Activated CD8-positive, alpha-beta memory T cell treated with anti-CD3 and anti-CD28 coated beads, Interleukin-2, amount 10 ng/mL, durations not matched to agents 7 days and 5 days (primary cell): ENCODE results near the gene PAN3. TPM values are rescaled to one million over a fixed set of nuclear protein-coding genes. Genes with fewer than 3 reads are reported as not detected.

ENCODE experiments used
- ATAC-seq: fragments of 150-1000 bp; cut with Tn5 transposase; one replicate; pipeline ENCODE4 v1.10.0; 2021; ENCODE audit warnings: moderate library complexity
- CTCF ChIA-PET: fragments of 350-600 bp; sonication (Branson Sonifier 250); formaldehyde crosslinking; loops from one replicate; lab custom pipeline; 2021; ENCODE audit warnings: antibody characterized with exemption; lab: Charles Lee
- DNase-seq: peaks from one replicate; pipeline ENCODE4 v3.0.0-alpha.2; 2020
- H3K27ac Mint-ChIP-seq: one replicate; pipeline ENCODE4 v1.8.0; 2021; ENCODE audit warnings: mild to moderate bottlenecking, mixed read lengths
- H3K27me3 Mint-ChIP-seq: one replicate; pipeline ENCODE4 v1.8.0; 2021; ENCODE audit warnings: mixed read lengths
- H3K36me3 Mint-ChIP-seq: one replicate; pipeline ENCODE4 v1.8.0; 2021; ENCODE audit warnings: mild to moderate bottlenecking, mixed read lengths
- H3K4me1 Mint-ChIP-seq: one replicate; pipeline ENCODE4 v1.8.0; 2021; ENCODE audit warnings: mixed read lengths
- H3K4me3 Mint-ChIP-seq: one replicate; pipeline ENCODE4 v1.8.0; 2021; ENCODE audit warnings: mild to moderate bottlenecking, moderate library complexity, mixed read lengths
- H3K9me3 Mint-ChIP-seq: one replicate; pipeline ENCODE4 v1.8.0; 2022; ENCODE audit warnings: low read depth, mixed read lengths
- total RNA-seq, 2 experiments: library from RNA; stranded (reverse); gene quantifications; one replicate each; pipeline ENCODE4 v1.2.3, GENCODE V29; 2021

The PAN3 gene
- total RNA-seq, 2 experiments from 2014 or later: 34.1 to 40.7 TPM

DNA sequence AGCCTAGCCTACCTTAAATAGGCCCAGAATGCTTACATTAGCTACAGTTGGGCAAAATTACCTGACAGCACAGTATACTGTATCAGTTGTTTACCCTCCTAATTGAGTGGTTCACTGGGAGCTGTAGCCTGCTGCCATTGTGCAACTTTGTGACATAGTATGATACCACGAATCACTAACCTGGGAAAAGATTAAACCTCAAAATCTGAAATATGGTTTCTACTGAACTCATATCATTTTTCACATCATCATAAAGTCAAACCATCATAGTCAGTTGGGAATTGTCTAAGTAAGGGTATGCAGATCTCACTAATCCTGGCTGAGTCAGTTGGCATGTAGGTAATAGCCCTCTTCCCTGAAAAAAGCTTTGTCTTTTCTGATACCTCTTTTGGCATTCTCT is 9.2 kb downstream of the PAN3 start:
- Mint-ChIP-seq H3K9me3 (no peaks in the 10 kb centered on the region), H3K36me3 (peaks cover 15% of the 10 kb centered on the region), H3K27ac (no peak overlapping the region), H3K27me3 (no peaks in the 10 kb centered on the region), H3K4me1 (peaks cover 8% of the 10 kb centered on the region), H3K4me3 (no peak overlapping the region)
- DNase-seq (no peak), ATAC-seq (no peak)
- CTCF ChIA-PET: no interaction called here

DNA sequence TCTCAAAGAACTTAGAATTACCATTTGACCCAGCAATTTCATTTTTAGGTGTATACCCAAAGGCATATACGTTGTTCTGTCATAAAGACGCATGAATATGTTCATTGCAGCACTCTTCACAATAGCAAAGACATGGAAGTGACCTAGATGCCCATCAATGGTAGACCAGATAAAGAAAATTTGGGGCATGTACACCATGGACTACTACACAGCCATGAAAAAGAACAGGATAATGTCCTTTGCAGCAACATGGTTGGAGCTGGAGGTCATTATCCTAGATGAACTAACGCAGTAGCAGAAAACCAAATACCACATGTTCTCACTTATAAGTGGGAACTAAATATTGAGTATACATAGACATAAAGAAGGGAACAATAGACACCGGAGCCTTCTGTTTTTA is 20.7 kb downstream of the PAN3 start:
- H3K4me3 Mint-ChIP-seq: no peak overlapping the region
- DNase-seq: no peak
- CTCF ChIA-PET: no interaction called here
- peaks cover 6% of the 10 kb centered on the region for H3K4me1 Mint-ChIP-seq
- H3K9me3 Mint-ChIP-seq: peaks cover 12% of the 10 kb centered on the region
- no peaks in the 10 kb centered on the region for H3K27me3 Mint-ChIP-seq
- peaks cover 32% of the 10 kb centered on the region for H3K36me3 Mint-ChIP-seq
- ATAC-seq: no peak
- no peak overlapping the region for H3K27ac Mint-ChIP-seq

DNA sequence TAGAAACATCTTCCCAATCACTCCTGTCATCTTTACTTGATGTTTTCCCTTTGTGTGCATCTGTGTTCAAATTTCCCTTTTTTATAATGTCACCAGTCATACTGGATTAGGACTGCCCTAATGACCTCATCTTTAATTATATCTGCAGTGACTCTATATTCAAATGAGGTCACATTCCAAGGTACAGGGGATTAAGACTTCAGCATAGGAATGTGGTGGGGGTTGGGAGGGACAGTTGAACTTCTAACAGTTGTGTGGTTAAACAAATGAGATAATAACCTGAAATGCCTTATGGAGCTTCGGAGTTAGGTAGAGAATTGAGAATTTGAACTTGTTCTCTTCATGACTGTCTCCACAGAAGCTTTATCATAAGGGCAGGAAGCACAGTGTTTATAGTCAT is 23.0 kb downstream of the PAN3 start:
- Mint-ChIP-seq H3K4me1 (peaks cover 6% of the 10 kb centered on the region), H3K27ac (no peak overlapping the region), H3K4me3 (no peak overlapping the region), H3K9me3 (peaks cover 12% of the 10 kb centered on the region), H3K36me3 (peaks cover 28% of the 10 kb centered on the region), H3K27me3 (no peaks in the 10 kb centered on the region)
- no peak for ATAC-seq
- DNase-seq: no peak
- CTCF ChIA-PET: interaction anchor here (0.7 kb wide), 1 partner anchor 62 kb away, joined by 3 read pairs; no protein-coding TSS in a partner anchor

DNA sequence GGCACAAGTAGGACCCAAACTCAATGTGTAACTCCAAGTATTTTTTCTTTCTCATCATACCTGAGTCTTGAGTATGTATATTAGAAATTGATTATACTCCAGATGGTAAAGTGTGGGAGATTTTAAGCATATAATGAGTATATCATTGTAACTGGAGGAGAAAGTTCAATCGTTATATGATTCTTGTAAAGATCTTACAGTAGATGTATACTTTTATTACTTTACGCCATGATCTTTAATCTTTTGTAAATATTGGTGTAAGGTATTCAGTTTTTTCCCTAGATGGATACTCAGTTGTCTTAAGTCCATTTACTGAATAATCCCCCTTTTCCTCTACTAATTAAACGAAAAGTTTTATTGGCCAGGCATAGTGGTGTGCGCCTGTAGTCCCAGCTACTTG is 25.2 kb downstream of the PAN3 start:
- H3K27ac Mint-ChIP-seq: no peak overlapping the region
- H3K4me1 Mint-ChIP-seq: peaks cover 6% of the 10 kb centered on the region
- ATAC-seq: no peak
- peaks cover 13% of the 10 kb centered on the region for H3K36me3 Mint-ChIP-seq
- DNase-seq: no peak
- no peaks in the 10 kb centered on the region for H3K27me3 Mint-ChIP-seq
- CTCF ChIA-PET: interaction anchor here (0.6 kb wide), 1 partner anchor 10 kb away, joined by 3 read pairs; no protein-coding TSS in a partner anchor
- H3K4me3 Mint-ChIP-seq: no peak overlapping the region
- peaks cover 4% of the 10 kb centered on the region for H3K9me3 Mint-ChIP-seq

DNA sequence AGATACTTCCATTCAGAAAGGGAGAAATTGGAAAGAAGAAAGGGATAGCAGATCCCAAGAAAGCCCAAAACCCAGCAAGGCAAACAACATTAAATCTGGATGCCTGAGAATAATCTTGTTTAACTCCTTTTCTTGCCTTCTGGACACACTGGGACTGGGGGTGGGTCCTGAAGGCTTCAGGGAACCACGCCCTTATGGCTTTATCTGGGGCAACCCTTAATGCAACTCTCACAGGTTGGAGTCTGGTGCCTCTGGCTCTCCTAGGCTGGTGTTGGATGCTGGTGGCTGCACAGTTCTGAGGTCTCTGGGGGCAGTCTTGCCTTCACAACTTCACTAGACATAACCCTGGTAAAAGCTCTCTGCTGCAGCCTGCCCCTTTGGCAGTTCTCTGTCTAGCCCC is 27.9 kb downstream of the PAN3 start:
- ATAC-seq (no peak), DNase-seq (no peak)
- CTCF ChIA-PET: no interaction called here
- Mint-ChIP-seq H3K4me3 (no peak overlapping the region), H3K27me3 (no peaks in the 10 kb centered on the region), H3K4me1 (peaks cover under 1% of the 10 kb centered on the region), H3K9me3 (no peaks in the 10 kb centered on the region), H3K27ac (no peak overlapping the region), H3K36me3 (peaks cover 9% of the 10 kb centered on the region)

DNA sequence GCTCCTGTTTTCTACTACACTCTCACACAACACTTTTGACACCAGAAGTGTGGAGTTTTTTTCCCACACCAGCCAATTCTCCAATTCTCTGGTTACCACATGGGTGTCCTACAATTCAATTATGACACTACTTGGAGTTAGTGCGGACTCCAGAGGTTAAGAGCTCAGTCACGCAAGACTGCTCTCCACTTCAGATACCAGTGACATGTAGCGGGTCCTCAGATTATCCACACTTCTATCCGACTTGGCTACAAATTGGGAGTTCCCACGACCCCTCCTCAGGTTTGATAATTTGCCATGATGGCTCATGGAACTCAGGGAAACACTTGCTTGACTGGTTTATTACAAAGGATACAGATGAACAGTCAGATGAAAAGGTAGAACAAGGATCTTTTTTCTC is 32.9 kb downstream of the PAN3 start:
- ATAC-seq: no peak
- Mint-ChIP-seq H3K4me3 (no peak overlapping the region), H3K27ac (no peak overlapping the region), H3K36me3 (peaks cover 14% of the 10 kb centered on the region), H3K9me3 (no peaks in the 10 kb centered on the region), H3K4me1 (no peaks in the 10 kb centered on the region), H3K27me3 (no peaks in the 10 kb centered on the region)
- DNase-seq: no peak
- CTCF ChIA-PET: no interaction called here

DNA sequence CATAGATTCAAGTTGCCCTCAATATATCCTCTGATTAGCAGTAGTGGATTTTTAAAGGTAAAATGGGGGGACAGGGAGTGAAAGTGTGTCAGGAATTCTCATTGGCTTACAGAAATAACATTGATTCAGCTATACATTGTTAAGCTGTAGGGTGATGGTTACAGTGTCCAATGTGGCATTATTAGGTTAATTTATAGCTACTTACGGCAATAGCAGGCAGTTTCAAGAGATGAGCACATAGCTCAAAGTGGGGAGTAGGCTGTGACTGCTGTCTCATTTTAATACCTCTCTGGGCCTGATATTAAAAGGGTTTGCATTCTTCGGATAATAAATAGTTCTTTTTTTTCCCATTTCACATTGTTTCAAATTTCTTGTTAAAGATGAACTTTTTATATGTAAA is 34.6 kb downstream of the PAN3 start:
- Mint-ChIP-seq H3K9me3 (no peaks in the 10 kb centered on the region), H3K36me3 (peaks cover 18% of the 10 kb centered on the region), H3K4me1 (no peaks in the 10 kb centered on the region), H3K27ac (no peak overlapping the region), H3K4me3 (no peak overlapping the region), H3K27me3 (no peaks in the 10 kb centered on the region)
- CTCF ChIA-PET: no interaction called here
- DNase-seq: no peak
- no peak for ATAC-seq

DNA sequence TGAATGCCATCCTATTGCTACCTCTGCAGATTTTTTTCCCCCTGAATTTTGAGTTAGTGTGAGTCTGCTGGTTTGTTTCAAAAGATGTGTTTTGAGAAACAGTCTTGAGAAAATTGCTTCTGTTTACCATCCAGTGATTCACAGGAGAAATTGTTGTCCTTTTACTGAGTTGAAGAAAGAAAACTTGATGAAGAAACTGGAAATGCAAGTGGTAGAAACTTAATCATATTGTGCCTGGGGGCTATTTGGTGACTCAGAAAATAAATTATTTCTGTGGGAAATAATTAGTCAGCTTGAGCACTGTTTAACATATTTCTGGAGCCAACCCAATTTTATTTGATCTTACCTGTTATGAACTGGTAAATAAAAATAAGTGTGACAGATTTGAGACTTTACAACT is 35.4 kb downstream of the PAN3 start:
- CTCF ChIA-PET: no interaction called here
- Mint-ChIP-seq H3K9me3 (no peaks in the 10 kb centered on the region), H3K4me1 (no peaks in the 10 kb centered on the region), H3K27ac (no peak overlapping the region), H3K27me3 (no peaks in the 10 kb centered on the region), H3K36me3 (peaks cover 21% of the 10 kb centered on the region), H3K4me3 (no peak overlapping the region)
- no peak for ATAC-seq
- no peak for DNase-seq

DNA sequence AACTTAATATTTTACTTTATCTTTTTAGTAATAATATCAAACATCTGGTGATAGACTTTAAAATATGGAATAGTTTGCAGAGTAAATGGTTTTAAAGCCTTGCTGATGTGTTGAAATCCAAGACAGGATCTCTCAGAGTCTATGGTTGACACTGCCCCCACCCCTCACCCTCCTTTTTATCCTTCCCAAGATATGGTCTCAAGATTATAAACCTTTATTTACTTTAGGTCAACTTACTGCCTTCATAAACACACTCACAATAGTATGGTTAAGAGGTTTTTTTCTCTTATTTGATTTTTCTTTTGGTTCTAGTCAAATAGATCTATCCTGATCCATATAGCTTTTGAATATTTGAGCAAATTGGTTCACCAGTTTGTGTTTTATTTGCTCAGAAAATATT is 39.0 kb downstream of the PAN3 start:
- no peaks in the 10 kb centered on the region for H3K4me1 Mint-ChIP-seq
- H3K36me3 Mint-ChIP-seq: peaks cover 23% of the 10 kb centered on the region
- no peak overlapping the region for H3K4me3 Mint-ChIP-seq
- CTCF ChIA-PET: no interaction called here
- no peak for DNase-seq
- H3K27me3 Mint-ChIP-seq: no peaks in the 10 kb centered on the region
- ATAC-seq: no peak
- H3K9me3 Mint-ChIP-seq: no peaks in the 10 kb centered on the region
- H3K27ac Mint-ChIP-seq: no peak overlapping the region

DNA sequence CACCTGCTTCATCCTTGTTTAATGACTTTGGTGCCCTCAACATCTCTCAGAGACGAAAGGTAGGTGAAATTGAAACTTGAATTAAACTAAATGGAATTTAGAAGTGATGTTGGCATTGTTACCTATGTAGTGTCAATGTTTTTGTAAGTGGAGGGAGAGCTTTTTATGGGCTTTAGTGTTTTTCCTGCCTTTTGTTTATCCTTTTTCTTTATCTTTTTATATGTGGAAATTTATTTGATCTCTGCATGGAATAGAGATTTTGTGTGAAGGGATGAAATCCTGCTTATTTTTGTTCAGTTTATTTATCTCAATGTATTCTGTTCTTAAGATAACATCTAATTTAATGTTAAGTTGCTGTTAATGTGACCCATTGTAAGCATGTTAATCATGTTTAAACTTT is 39.5 kb downstream of the PAN3 start:
- no peak for DNase-seq
- H3K27me3 Mint-ChIP-seq: no peaks in the 10 kb centered on the region
- H3K36me3 Mint-ChIP-seq: peaks cover 24% of the 10 kb centered on the region
- ATAC-seq: no peak
- CTCF ChIA-PET: no interaction called here
- no peaks in the 10 kb centered on the region for H3K9me3 Mint-ChIP-seq
- H3K4me1 Mint-ChIP-seq: no peaks in the 10 kb centered on the region
- no peak overlapping the region for H3K27ac Mint-ChIP-seq
- no peak overlapping the region for H3K4me3 Mint-ChIP-seq

DNA sequence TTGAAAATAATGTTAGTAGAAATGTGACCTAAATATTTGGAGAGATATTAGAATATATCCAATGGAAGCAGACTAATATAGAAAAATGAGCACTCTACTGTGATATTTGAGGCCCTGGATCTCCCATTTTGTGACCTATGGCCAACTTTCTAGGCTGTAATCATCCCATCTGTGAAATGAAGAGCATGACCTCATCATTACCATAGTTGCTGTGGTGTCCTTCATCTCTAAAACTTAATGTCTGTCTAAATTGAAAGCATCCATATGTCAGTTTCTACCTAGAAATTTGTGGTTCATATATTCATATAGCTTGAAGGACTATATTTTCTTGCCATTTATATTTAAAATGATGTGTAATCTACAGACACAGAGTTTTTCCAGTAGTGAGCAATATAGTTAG is 41.6 kb downstream of the PAN3 start:
- Mint-ChIP-seq H3K27ac (no peak overlapping the region), H3K9me3 (no peaks in the 10 kb centered on the region), H3K36me3 (peaks cover 29% of the 10 kb centered on the region), H3K4me1 (no peaks in the 10 kb centered on the region), H3K4me3 (no peak overlapping the region), H3K27me3 (no peaks in the 10 kb centered on the region)
- no peak for ATAC-seq
- DNase-seq: no peak
- CTCF ChIA-PET: no interaction called here

DNA sequence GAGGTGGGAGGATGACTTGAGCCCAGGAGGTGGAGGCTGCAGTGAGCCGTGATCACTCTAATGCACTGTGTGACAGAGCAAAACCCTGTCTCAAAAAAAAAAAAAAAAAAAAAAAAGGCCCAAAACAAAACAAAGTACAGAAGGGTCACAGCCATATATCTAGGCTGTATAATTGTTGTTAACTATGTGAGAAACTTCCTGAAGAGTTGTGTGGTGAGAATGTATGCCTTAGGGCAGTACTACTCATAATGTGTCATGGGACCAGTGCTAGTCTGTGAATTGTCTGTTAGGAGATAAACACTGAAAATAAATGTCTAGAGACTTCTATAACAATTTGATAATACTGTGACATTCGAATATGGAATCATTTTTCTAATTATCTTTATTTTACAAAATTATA is 43.1 kb downstream of the PAN3 start:
- Mint-ChIP-seq H3K4me1 (no peaks in the 10 kb centered on the region), H3K27ac (no peak overlapping the region), H3K9me3 (no peaks in the 10 kb centered on the region), H3K4me3 (no peak overlapping the region), H3K27me3 (no peaks in the 10 kb centered on the region), H3K36me3 (peaks cover 25% of the 10 kb centered on the region)
- DNase-seq (no peak), ATAC-seq (no peak)
- CTCF ChIA-PET: no interaction called here

DNA sequence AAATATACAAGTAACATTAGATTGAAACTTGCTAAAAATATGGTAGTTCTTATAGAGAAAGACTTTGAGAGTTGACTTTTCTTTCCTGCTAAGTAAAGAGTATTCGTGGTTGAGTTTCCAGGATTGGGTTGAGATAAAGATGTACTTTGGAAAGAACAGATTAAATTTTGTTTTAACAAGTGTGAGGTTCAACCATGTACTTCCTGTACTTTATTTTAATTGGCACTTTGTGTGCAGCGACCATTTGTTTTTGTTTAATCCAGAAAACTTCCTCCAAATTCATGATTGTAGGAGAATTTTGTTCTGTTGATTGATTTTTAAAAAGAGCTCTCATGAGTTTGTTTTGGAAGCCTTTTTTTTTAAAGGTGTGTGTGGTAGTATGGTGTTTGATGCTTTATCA is 46.9 kb downstream of the PAN3 start:
- Mint-ChIP-seq H3K4me1 (no peaks in the 10 kb centered on the region), H3K27me3 (no peaks in the 10 kb centered on the region), H3K9me3 (no peaks in the 10 kb centered on the region), H3K36me3 (peaks cover 24% of the 10 kb centered on the region), H3K27ac (no peak overlapping the region), H3K4me3 (no peak overlapping the region)
- DNase-seq (no peak), ATAC-seq (no peak)
- CTCF ChIA-PET: interaction anchor here (1.5 kb wide), 1 partner anchor 9 kb away, joined by 3 read pairs; no protein-coding TSS in a partner anchor

DNA sequence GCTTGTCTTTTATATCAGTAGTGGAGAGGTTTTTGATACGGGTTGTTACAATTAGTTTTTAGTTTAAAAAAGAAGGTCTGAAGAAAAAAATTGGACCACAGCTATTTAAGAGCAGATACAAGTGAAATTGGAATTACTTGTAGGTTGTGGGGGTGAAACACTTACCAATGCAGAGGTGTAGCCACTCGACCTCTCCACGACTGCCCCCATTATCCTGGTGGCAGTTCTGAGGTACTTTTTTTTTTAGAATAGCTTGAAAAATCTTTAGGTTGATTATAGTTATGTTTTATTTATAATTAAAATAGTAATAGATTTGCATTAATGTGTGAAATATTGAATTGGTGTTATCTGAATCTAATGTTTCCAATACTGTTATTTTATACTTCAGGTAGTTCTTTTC is 60.7 kb downstream of the PAN3 start:
- Mint-ChIP-seq H3K4me1 (no peaks in the 10 kb centered on the region), H3K27ac (no peak overlapping the region)

DNA sequence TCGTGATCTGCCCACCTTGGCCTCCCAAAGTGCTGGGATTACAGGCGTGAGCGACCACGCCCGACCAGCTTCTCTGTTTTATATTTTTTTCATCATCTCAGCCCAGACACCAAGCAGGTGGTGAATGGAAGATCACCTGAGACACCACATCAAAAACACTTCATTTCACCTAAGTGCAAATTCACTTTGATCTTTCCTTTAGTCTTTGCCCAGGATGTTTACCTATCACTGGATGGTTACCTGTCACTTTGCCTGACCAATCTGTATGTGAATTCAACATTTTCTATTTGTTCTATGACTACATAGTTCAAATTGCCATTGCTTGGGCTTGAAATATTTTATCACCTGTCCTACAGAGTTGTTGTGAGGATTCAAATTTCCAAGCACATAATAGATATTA is 65.7 kb downstream of the PAN3 start:
- Mint-ChIP-seq H3K4me1 (peaks cover 8% of the 10 kb centered on the region), H3K27ac (no peak overlapping the region), H3K4me3 (no peak overlapping the region), H3K27me3 (no peaks in the 10 kb centered on the region), H3K9me3 (no peaks in the 10 kb centered on the region), H3K36me3 (peaks cover 24% of the 10 kb centered on the region)
- CTCF ChIA-PET: no interaction called here
- DNase-seq: no peak
- no peak for ATAC-seq

More for the DNA sequence above, 60.7 kb downstream of the PAN3 start:
- ATAC-seq (no peak), DNase-seq (no peak)
- Mint-ChIP-seq H3K36me3 (peaks cover 12% of the 10 kb centered on the region), H3K4me3 (no peak overlapping the region), H3K27me3 (no peaks in the 10 kb centered on the region), H3K9me3 (no peaks in the 10 kb centered on the region)
- CTCF ChIA-PET: no interaction called here
